GM21576 (cell line): Measurements from ENCODE around the gene ZNF638.
"Not testable (repeated sequence)": the region's sequence is repeated elsewhere in the genome, so short reads cannot be mapped to it uniquely, and the experiment has no call there.

Experiments
- ATAC-seq: cut with Tn5 transposase; IDR thresholded peaks from one replicate; pipeline ENCODE4 v1.9.1; 2021; ENCODE audit warnings: mild to moderate bottlenecking, moderate library complexity; ENCODE audit not compliant: unreplicated experiment

Gene ZNF638

DNA sequence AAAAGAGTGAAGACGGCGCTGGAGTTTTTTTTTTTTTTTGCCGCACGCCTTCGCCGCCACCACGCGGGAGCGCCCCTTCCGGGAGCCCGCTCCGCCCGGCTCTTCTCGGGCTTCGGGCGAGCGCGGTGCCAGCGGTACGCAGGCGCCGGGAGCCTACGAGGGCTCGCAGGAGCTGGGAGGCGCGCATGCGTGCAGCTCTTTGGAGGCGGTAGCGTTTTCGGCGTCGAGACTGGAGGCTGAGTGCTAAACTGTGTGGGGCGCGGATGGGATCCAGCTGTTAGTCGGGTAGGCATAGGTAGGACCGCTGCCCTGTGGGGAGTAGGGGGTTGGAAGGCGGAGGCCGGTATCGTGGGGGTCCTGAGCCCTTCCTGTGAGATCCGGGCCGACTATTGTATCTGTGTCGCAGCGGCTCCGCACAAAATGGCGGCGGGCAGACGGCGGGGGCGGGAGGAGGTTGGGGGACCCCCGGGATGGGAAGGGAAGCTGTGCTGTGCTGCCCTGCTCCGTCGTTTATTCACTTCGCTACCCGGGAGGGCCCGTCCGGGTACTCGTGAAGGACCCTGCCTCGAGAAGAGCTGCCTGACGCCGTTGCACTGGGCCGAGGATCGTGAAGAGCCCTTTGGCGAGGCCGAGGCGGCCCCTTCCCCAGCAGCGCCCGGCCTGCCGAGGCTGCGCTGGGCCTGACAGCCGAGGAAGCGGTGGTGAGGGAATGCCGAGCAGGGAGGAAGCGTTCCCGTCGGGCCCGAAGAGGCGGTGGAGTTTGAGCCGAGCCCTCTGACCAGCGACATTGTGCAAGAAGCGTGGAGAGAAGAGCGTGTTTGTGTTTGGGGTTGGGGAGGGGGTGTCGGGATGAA is at the start of gene ZNF638:
Gene ZNF638, plus strand, starts transcription at position 202 of the 854 bp plus-strand sequence. CDS start 17,173 bp downstream, outside the sequence.
- peak; percentile 94 for ATAC-seq

- no peak for ATAC-seq
Measured at GRCh38 chr2:71281950-71282349, 49.6 kb upstream of the ZNF638 start.

GRCh38 chr2:71282493-71282892 is 49.1 kb upstream of the ZNF638 start:
- ATAC-seq: no peak

DNA sequence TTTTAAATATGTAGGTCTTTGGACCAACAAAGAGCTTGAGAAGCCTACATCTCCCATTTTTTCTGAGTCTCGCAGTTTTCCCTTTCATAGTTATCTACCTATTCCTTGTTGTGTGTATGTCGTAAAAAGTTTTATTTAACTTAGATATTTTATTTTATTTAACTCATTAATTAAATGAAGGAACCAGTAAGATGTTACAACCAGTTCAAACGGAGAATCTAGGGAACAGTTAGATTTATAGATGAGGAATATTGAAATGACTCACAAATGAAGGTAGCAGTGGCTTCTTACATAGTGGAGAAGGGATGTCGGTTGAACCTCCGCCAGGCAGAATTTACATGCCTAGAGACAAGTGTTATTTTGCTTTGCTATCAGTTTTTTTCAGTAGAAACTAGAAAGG is 48.5 kb upstream of the ZNF638 start:
- ATAC-seq: no peak

DNA sequence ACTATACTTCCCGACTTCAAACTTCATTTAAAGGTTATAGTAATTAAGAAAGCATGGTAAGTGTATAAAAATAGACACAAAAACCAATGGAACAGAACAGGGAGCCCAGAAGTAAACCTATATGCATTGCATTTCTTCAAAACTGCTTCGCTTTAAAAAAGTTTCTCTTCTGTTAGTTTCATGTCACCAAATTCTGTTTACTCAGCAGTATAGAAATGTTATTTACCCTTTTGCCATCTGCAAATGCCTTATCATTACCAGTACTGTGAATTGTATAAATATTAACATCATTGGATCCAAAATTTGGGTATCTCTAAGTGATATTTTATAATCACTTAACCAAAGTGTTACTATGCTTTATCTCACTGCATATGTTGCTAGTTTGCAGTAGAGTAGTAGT is 45.9 kb upstream of the ZNF638 start:
- no peak for ATAC-seq

DNA sequence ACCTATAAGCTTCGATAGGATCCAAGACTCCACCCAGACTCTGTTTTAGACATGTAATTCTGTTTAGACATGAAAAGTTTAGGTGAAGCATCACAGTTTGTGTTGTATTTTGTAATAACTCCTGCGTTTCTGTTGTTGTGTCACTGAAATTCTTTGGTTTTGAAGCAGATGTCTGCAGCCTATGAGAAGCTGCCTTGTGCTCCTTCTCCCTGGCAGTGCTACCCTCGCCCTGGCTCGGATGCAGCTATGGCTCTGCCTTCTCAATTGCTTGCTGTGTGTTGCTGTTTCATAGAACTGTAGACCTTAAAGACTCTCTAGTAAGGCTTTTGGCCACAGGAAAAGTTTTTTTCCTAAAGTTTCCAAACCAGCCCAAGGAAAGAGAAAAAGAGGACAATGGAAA is 40.2 kb upstream of the ZNF638 start:
- no peak for ATAC-seq

DNA sequence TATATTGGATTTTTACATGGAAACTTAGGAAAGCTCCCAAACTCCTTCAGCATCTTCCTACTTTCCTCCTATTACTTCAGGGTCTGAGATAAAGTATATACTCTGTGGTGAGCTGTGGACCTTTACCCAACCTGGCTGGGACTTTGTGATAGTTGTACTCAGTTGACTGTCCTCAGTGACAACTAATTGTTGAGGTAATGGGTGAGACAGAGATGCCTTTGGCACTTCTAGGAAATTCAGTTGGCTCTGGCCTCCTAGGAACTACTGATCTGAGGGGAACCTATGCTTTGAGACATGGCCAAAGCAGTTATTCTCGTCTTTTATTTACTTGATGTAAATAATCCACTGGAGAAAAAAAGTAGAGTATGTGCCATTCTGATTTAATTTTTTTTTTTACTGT is 39.4 kb upstream of the ZNF638 start:
- no peak for ATAC-seq

DNA sequence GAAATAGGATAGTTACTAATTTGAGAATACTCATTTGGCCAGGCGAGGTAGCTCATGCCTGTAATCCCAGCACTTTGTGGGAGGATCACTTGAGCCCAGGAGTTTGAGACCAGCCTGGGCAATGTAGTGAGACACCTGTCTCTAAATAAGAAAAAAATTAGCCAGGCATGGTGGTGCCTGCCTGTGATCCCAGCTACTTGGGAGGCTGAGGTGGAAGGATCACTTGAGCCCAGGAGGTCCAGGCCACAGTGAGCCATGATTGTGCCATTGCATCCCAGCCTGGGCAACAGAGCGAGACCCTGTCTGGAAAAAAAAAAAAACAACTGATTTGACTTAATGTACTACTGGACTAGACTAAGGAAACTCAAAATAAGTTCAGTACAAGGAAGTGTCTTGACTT is 32.7 kb upstream of the ZNF638 start:
- ATAC-seq: no peak

DNA sequence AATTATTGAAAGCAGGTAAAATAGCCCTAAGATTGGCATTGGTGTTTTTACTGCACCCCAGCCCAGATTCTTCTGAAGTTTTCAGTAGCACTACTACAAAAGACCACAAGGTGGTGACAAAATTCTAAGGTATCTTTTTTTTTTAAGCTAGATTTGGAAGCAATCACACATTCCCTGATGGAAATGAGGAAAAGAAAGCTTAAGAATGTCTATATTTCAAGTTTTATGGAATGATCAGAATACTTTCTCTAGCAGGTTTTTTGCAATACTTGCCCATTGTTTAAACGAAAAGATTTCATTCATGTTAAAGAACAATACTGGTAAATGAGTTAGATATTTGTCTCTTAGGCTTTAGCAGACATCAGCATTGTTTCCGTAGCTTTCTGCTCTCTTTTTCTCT is 32.1 kb upstream of the ZNF638 start:
- no peak for ATAC-seq

- no peak for ATAC-seq
Measured at GRCh38 chr2:71303849-71304248, 27.7 kb upstream of the ZNF638 start.

DNA sequence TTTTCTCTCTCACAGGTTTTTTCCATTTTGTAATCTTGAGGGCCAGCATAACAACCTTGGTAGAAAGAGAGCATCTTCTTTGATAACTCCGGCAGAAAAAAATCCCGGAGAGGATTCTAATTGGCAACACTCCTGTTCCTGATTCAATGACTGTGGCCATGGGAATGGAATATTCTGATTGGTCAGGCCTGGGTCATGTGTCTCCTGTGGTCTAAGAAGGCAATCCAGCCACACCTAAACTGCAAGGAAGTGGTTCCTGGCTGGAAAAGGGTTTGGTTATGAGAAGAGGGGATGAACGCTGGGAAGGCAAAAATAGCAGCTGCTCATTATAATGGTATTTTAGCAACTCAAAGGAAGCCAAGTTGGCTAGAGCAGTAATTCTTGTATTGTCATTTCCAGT is 24.8 kb upstream of the ZNF638 start:
- no peak for ATAC-seq

DNA sequence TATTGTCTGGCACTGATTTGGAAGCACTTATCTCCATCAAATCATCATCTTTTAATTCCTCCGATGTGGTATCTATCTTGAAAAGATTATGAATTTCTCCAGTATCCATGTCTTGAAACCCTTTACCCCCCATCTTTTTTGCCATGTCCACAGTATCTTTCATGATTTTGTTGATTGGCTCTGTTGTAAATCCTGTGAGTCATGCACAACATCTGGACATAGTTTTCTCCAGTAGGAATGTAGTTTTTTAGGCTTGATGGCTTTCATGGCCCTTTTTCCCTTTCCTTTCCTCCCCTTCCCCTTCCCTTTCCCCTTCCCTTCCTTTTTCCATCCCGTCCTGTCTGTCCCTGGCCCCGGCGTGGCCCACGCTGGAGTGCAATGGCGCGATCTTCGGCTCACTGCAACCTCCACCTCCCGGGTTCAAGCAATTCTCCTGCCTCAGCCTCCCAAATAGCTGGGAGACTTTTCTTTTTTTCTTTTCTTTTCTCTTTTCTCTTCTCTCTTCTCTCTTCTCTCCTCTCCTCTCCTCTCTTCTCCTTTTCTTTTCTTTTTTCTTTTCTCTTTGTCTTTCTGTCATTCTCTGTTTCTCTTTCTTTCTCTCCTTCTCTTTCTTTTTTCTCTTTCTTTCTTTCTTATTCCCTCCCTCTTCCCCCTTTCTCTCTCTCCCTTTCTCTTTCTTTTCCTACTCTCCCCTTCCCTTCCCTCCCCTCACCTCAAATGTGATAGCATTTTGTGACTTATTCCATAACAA is 18.4 kb upstream of the ZNF638 start:
- ATAC-seq: no peak

DNA sequence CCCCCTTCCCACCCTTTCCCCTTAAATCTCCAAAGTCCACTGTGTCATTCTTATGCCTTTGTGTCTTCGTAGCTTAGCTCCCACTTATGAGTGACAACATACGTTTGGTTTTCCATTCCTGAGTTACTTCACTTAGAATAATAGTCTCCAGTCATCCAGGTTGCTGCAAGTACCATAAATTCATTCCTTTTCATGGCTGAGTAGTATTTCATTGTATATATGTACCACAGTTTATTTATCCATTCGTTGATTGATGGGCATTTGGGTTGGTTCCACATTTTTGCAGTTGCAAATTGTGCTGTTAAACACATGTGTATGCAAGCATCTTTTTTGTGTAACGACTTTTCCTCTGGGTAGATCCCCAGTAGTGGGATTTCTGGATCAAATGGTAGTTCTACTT is 14.5 kb upstream of the ZNF638 start:
- no peak for ATAC-seq

GRCh38 chr2:71317900-71318299 is 13.7 kb upstream of the ZNF638 start:
- ATAC-seq: not testable (repeated sequence)

GRCh38 chr2:71323386-71323785 is 8.2 kb upstream of the ZNF638 start:
- ATAC-seq: no peak

DNA sequence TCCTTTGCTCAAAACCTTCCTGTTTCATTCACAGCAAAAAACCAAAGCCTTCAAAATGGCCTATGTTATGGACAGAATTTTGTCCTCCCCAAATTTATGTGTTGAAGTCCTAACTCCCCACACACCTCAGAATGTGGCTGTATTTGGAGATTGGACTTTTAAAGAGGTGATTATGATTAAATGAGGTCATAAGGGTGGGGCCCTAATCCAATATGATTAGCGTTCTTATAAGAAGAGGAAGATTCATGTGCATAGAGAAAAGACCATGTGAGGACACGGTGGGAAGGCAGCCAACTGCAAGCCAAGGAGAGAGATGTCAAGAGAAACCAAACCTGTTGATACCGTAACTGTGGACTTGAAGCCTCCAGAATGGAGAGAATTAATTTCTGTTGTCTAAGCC is 4.6 kb upstream of the ZNF638 start:
- ATAC-seq: no peak

GRCh38 chr2:71327916-71328315 is 3.7 kb upstream of the ZNF638 start:
- ATAC-seq: no peak

DNA sequence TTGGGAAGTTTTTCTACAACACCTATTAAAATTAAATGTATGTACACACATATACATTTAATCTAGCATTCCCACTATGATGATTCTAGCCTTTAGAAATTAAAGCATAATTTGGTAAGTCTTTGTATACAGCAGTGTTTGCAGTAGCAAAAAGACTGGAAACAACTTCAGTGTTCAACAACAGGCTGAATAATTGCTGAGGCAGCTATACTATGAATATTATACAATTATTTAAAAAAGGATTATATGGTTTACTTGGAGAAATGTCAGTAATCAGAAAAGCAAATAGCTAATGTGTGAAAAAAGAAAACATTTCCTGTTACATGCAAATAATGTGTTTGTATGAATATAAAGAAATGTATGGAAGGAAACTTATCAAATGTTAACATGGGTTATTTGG is 1.4 kb upstream of the ZNF638 start:
- no peak for ATAC-seq

DNA sequence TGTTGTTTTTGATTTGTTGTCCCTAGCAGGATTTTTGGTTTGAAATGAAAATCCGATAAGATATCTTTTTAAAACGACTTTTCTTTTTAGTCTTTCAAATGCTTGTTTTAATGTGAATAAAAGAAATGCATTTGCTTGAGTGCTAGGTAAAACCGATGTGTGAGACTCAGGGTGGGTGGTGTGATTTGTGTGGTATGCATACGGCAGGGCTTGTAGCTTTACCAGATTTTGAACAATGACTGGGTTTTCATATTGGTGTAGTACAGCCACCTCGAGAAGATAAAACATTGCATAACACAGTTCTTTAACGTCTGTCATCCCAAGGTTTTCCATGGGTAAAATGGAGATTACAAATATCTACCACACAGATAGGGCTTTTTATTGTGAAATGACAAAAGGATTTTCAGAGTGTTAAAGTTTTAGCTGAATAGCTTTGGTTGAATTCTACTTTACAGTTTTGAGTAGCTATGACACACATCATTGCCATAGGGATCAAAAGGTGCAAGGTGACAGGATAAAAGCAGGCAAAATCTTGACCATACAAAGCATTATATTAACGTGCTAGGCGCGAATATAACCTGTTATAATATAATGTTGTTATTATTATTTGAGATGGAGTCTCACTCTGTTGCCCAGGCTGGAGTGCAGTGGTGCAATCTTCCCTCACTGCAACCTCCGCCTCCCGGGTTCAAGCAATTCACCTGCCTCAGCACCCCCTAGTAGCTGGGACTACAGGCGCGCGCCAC is 824 bp upstream of the ZNF638 start:
- no peak for ATAC-seq

DNA sequence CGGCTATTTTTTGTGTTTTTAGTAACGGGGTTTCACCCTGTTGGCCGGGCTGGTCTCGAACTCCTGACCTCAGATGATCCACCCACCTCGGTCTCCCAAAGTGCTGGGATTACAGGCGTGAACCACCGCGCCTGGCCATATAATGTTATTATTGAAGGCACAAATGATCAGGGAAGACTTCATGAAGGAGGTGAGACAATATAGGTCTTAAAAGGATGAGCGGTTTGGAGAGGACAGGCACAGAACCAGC is 326 bp upstream of the ZNF638 start:
- ATAC-seq: not testable (repeated sequence)

DNA sequence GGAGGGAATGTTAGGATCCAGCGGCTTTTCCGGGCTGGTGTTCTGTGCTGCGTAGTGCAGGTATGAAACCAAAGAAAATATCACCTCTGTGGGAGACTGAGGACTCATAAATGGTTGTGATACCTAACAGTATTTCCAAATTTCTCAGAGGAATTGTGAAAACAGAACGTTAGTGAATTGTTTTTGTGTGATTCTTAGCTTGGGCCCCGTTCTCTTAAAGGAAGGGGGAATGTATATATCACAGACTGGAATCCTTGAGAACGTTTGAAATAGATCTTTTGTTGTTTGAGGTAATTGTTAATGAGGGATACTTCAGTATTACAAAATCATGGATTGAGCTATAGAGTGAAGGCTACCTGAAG is 834 bp downstream of the ZNF638 start:
- no peak for ATAC-seq

- ATAC-seq: no peak
Measured at GRCh38 chr2:71333619-71334018, 2.0 kb downstream of the ZNF638 start.
